Upper lobe of left lung (tissue), 6 donors: ENCODE results near the gene OR6K2. TPM values are rescaled to one million over a fixed set of nuclear protein-coding genes. Genes with fewer than 3 reads are reported as not detected.

ENCODE experiments used
- ATAC-seq, 2 donors: fragments of 200-7000 bp; cut with Tn5 transposase; one replicate each; pipeline ENCODE4 v1.9.1; 2022; ENCODE audit warnings: mild to moderate bottlenecking in 2 of 2, moderate library complexity in 2 of 2; ENCODE audit not compliant: low FRiP score in 2 of 2
- DNase-seq, 2 donors: peaks; one replicate each; pipeline ENCODE4 v3.0.0-alpha.2; 2019 to 2020
- H3K27ac ChIP-seq, 4 donors: fragments of 200-600 bp; sonication (generic); one replicate each; pipeline ENCODE4 v1.5.1; 2016 to 2019
- H3K27me3 ChIP-seq, 4 donors: fragments of 200-600 bp; sonication (generic); one replicate each; pipeline ENCODE4 v1.5.1; 2017 to 2019
- H3K36me3 ChIP-seq, 4 donors: fragments of 200-600 bp; sonication (generic); one replicate each; pipeline ENCODE4 v1.5.1; 2016 to 2019
- H3K4me1 ChIP-seq, 4 donors: fragments of 200-600 bp; sonication (generic); one replicate each; pipeline ENCODE4 v1.5.1; 2018 to 2019
- H3K4me3 ChIP-seq, 4 donors: fragments of 200-600 bp; sonication (generic); one replicate each; pipeline ENCODE4 v1.5.1; 2017 to 2019; ENCODE audit warnings: mild to moderate bottlenecking in 2 of 4, moderate library complexity in 1 of 4
- H3K9me3 ChIP-seq, 4 donors: fragments of 200-600 bp; sonication (generic); one replicate each; pipeline ENCODE4 v1.5.1; 2018 to 2019
- EP300 ChIP-seq, 4 donors: sonication (generic); formaldehyde crosslinking; IDR thresholded peaks; one replicate each; pipeline ENCODE4 v1.5.1; 2017; ENCODE audit warnings: antibody characterized with exemption in 4 of 4, control low read depth in 2 of 4
- POLR2A ChIP-seq, 4 donors: fragments of 450-650 bp; IDR thresholded peaks; one replicate each; pipeline ENCODE4 v1.5.1; 2016 to 2017; ENCODE audit warnings: antibody characterized with exemption in 4 of 4, mild to moderate bottlenecking in 2 of 4
- POLR2AphosphoS5 ChIP-seq, 2 donors: sonication (generic); formaldehyde crosslinking; IDR thresholded peaks; one replicate each; pipeline ENCODE4 v1.5.1; 2017; ENCODE audit warnings: antibody characterized with exemption in 2 of 2
- WGBS, 2 donors: methylation state at CpG; one replicate each; pipeline ENCODE4 v1.1.5; 2017 to 2018; 5-methylcytosine and 5-hydroxymethylcytosine counted together
- total RNA-seq, 6 donors: library from RNA; depleted of rRNA in 4 of 6; stranded (reverse); fragments of >200 nt in 4 of 6; gene quantifications; one replicate each; pipeline versions ENCODE4 v1.1.0 to v1.2.1, GENCODE V29; 2016 to 2021
- TF ChIP-seq, protein P1 (sequence below), 6 experiments: fragments of 450-650 bp in 4 of 6; fragments of 200-600 bp in 2 of 6; sonication (generic) in 2 of 6; IDR thresholded peaks; one replicate each; pipeline ENCODE4 v1.5.1; 2016 to 2019; ENCODE audit warnings: antibody characterized with exemption in 6 of 6
- donor health status: DM: no; HTN: no; CAD: no; lungs with moderate emphysema.
- donor health status: DM: no; HTN: yes; CAD: no; lungs with severe emphysema.

The OR6K2 gene
- total RNA-seq, 6 donors from 2014 or later = not detected

- no peaks in the 10 kb centered on the region for H3K36me3 ChIP-seq
- no peak overlapping the region for H3K27ac ChIP-seq
- H3K9me3 ChIP-seq = no peaks in the 10 kb centered on the region
- H3K4me1 ChIP-seq = peaks cover 0 to 5% (median 0%) of the 10 kb centered on the region in 4 donors
- H3K4me3 ChIP-seq = no peak overlapping the region
- ATAC-seq = no peak
- DNase-seq = no peak
- no peaks in the 10 kb centered on the region for H3K27me3 ChIP-seq
- TF ChIP-seq EP300 (IDR thresholded peaks at IDR 0.05) (no peak), POLR2AphosphoS5 (IDR thresholded peaks at IDR 0.05) (no peak), POLR2A (IDR thresholded peaks at IDR 0.05) (no peak)
- TF ChIP-seq, protein P1, sequence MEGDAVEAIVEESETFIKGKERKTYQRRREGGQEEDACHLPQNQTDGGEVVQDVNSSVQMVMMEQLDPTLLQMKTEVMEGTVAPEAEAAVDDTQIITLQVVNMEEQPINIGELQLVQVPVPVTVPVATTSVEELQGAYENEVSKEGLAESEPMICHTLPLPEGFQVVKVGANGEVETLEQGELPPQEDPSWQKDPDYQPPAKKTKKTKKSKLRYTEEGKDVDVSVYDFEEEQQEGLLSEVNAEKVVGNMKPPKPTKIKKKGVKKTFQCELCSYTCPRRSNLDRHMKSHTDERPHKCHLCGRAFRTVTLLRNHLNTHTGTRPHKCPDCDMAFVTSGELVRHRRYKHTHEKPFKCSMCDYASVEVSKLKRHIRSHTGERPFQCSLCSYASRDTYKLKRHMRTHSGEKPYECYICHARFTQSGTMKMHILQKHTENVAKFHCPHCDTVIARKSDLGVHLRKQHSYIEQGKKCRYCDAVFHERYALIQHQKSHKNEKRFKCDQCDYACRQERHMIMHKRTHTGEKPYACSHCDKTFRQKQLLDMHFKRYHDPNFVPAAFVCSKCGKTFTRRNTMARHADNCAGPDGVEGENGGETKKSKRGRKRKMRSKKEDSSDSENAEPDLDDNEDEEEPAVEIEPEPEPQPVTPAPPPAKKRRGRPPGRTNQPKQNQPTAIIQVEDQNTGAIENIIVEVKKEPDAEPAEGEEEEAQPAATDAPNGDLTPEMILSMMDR (IDR thresholded peaks at IDR 0.05) = no peak
Observed at GRCh38 chr1:158654086-158654485, 46.4 kb downstream of the OR6K2 start.

GRCh38 chr1:158652721-158653334 lies 47.6 kb downstream of the OR6K2 start:
- Histone ChIP-seq H3K27ac (no peak overlapping the region), H3K4me1 (peaks cover 0 to 5% (median 0%) of the 10 kb centered on the region in 4 donors), H3K4me3 (no peak overlapping the region), H3K36me3 (no peaks in the 10 kb centered on the region), H3K9me3 (no peaks in the 10 kb centered on the region), H3K27me3 (no peaks in the 10 kb centered on the region)
- 91 to 95% methylated on average over 7 of the region's 7 CpGs for WGBS, 2 donors
- no peak for ATAC-seq
- no peak for TF ChIP-seq POLR2A (IDR thresholded peaks at IDR 0.05)
- TF ChIP-seq EP300 (IDR thresholded peaks at IDR 0.05) = no peak
- TF ChIP-seq POLR2AphosphoS5 (IDR thresholded peaks at IDR 0.05) = no peak
- DNase-seq = no peak

Other genes with a start within 250 kb of the OR6K2 start
- gene OR10K1, start 238.8 kb downstream of the OR6K2 start, total RNA-seq = not detected
- gene OR10R2, start 228.4 kb downstream of the OR6K2 start, total RNA-seq = not detected
- gene OR6Y1, start 146.2 kb downstream of the OR6K2 start, total RNA-seq = not detected
- gene OR6P1, start 130.1 kb downstream of the OR6K2 start, total RNA-seq = not detected
- not detected for gene OR10X1, start 120.8 kb downstream of the OR6K2 start, total RNA-seq
- gene OR10Z1, start 95.4 kb downstream of the OR6K2 start, total RNA-seq = not detected
- under 1 TPM in 5 of 6 donors, not detected in 1; 0.20 to 0.57 (median 0.30) TPM for gene SPTA1, start 13.9 kb downstream of the OR6K2 start, total RNA-seq
- gene OR6K3, start 20.1 kb upstream of the OR6K2 start, total RNA-seq = 1 to 10 TPM in 1 of 6 donors, under 1 TPM in 2, not detected in 3; 0.23 to 2.1 (median 0.81) TPM
- not detected for gene OR6K6, start 54.1 kb upstream of the OR6K2 start, total RNA-seq
- gene OR6N1, start 71.5 kb upstream of the OR6K2 start, total RNA-seq = 1 to 10 TPM in 2 of 6 donors, under 1 TPM in 3, not detected in 1; 0.20 to 1.9 (median 0.57) TPM
- under 1 TPM in 2 of 6 donors, not detected in 4; 0.10 to 0.26 TPM for gene OR6N2, start 80.6 kb upstream of the OR6K2 start, total RNA-seq
- 10 to 100 TPM; 16.2 to 83.3 (median 28.7) TPM for gene MNDA, start 130.7 kb upstream of the OR6K2 start, total RNA-seq
- gene PYHIN1, start 230.9 kb upstream of the OR6K2 start, total RNA-seq = 10 to 100 TPM in 1 of 6 donors, 1 to 10 TPM in 5; 1.8 to 14.2 (median 5.6) TPM